GM18517 (cell line): ENCODE results near the gene PTGDR.
A peak's percentile ranks its signal among the peaks of the same experiment; 100 is the strongest.

Experiments used
- ATAC-seq: cut with Tn5 transposase; IDR thresholded peaks from one replicate; pipeline ENCODE4 v1.9.1; 2021; ENCODE audit warnings: mild to moderate bottlenecking, moderate library complexity; ENCODE audit not compliant: unreplicated experiment

The PTGDR gene, protein sequence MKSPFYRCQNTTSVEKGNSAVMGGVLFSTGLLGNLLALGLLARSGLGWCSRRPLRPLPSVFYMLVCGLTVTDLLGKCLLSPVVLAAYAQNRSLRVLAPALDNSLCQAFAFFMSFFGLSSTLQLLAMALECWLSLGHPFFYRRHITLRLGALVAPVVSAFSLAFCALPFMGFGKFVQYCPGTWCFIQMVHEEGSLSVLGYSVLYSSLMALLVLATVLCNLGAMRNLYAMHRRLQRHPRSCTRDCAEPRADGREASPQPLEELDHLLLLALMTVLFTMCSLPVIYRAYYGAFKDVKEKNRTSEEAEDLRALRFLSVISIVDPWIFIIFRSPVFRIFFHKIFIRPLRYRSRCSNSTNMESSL

DNA sequence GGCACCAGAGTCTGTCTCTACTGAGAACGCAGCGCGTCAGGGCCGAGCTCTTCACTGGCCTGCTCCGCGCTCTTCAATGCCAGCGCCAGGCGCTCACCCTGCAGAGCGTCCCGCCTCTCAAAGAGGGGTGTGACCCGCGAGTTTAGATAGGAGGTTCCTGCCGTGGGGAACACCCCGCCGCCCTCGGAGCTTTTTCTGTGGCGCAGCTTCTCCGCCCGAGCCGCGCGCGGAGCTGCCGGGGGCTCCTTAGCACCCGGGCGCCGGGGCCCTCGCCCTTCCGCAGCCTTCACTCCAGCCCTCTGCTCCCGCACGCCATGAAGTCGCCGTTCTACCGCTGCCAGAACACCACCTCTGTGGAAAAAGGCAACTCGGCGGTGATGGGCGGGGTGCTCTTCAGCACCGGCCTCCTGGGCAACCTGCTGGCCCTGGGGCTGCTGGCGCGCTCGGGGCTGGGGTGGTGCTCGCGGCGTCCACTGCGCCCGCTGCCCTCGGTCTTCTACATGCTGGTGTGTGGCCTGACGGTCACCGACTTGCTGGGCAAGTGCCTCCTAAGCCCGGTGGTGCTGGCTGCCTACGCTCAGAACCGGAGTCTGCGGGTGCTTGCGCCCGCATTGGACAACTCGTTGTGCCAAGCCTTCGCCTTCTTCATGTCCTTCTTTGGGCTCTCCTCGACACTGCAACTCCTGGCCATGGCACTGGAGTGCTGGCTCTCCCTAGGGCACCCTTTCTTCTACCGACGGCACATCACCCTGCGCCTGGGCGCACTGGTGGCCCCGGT lies at the start of gene PTGDR:
PTGDR (plus strand) TSS at position 198 of the 778 bp plus-strand sequence; CDS start at position 315, 117 bp downstream.
- no peak for ATAC-seq

DNA sequence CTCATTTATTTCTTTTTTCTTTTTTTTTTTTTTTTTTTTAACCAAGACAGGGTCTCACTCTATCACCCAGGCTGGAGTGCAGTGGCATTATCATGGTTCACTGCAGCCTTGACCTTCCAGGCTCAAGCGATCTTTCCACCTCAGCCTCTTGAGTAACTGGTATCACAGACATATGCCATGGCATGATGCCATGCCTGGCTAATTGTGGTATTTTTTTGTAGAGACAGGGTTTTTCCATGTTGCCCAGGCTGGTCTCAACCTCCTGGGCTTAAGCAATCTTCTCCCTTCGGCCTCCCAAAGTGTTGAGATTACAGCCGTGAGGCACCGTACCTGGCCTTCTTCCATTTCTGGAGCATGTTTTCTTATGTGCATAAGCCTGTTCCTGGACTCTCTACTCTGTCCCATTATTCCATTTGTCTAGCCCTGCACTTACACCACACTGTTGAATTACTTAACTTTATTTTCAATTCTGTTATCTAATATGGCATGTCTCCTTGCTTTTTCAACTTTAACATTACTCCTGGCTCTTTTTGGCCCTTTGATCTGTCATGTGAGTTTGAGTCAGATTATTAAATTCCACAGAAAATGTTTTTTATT lies 47.9 kb upstream of the PTGDR start:
- no peak for ATAC-seq

- no peak for ATAC-seq
Observed at GRCh38 chr14:52220924-52221811, 46.3 kb upstream of the PTGDR start.

DNA sequence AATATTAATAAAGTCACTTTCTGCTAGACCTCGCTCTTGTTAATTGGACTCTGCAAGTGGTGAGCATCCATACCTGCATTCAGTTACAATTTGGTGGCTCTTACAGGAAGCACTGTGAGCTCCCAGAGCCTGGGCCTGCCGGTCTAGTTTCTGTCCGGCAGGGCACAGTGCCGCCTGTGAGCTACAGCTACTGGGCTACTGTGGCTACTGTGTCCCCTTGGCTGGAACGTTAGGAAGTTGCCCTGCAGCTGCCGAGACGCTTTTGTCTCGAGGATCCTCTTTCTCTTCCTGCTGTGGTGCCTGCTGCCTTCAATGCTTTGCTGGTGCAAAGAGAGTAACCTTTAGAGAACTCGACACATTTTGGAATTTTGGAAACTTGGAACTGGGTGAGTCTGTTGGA lies 44.6 kb upstream of the PTGDR start:
- no peak for ATAC-seq

DNA sequence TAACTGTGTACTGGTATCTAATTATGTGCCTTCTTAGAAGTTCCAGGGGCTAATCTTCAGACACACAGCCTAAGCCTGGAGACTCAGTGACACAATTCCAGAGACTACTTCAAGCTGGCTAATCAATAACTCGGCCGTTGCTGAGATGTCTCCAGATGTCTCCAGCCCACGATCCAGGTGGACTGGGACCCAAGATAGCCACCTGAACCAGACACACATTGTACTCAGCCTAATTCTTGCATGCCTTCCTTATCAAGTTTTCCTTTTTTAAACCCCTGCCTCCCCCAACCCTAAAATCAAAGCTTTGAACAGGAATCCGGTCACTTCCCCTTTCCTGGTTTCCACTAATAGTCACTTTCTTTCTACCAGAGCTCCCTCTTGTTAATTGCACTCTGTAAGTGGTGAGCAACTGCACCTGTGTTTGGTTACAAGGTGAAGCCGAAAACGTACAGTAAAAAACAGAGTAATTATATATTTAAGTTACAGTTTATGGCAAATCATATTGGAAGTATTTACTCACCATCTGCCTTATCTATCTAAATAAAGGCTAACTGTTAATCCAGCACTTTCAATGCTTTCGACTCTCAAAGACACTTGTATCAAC lies 39.8 kb upstream of the PTGDR start:
- ATAC-seq = no peak

DNA sequence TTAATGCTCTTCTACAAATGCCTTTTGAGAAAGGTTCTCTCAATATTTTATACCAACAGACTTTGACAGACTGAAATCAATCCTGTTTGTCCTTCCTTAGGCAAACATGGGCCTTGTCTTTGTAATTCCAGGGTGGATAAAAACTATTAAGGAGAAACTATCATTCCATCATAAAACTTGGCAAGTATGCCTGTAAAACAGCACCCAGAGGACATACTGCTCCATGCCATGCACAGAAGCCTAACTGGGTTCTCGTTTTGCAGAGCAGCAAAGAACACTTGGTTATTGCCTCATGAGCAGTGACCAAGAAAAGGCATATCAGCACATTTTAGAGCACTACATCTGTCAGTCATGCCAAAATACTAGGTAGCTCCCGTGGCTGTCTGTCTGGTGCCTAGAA lies 33.8 kb upstream of the PTGDR start:
- ATAC-seq = no peak

DNA sequence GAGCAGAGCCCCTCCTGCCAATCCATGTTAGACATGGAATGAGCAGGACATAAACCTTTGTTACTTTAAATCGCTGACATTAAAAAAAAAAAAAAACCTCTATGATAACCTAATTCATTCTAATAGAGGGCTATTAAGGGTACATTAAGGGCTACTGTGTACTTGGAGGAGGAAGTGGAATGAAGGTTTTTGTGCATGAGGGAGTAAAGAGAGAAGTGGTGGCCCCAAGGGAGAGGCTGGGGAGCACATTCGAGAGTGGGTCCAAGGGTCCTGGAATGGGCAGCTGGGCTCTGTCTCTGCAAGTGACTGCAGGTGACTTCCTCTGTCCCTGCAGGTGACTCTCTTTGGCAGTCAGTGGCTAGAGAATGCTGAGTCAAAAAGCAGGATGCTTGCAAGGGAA lies 32.1 kb upstream of the PTGDR start:
- ATAC-seq = no peak

DNA sequence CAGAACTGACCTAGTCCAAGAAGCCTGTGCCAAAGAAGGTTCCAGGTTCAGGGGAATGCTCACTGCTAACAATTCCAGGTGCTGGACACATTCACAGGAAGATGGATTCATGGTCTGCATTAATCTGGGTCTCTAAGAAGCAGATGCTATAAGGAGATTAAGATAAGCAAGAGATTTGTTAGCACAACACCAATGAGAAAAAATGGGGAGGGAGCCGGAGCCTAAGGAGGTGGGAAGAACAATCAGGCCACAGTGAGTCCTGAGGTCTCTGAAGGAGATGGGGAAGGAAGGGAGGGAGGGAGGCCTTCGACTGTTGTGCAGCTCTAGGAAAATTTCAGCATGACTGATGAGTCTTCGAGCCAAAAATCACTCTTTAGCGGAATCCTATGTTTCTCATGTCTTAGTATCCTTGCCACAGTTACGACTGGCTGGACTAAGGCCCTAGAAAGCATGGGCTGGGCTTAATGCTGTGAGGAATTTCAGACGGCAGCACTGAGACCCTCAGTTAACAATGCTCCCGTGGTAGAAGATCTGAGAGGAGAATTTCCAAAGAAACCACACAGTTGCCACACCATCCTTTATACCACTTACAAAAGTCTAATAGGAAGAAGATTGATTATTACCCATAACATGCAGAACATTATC lies 31.5 kb upstream of the PTGDR start:
- ATAC-seq = no peak

DNA sequence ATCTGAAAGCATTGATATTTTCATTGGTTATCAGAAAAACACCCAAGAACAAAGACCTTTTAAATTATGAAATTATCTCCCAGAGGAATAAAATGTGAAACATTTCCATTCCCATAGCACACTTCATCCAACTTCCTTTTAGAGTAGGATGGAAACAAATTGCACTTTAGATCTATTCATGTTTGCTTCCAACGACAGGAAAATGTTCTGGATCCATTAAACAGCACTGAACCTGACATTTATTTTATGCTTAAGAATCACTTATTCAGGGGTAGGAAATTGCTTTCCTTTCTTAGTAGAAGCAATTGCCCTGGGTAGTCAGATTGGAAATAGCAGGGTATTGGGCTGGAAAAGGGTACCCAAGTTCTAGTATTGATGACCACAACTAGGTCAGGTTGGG lies 28.8 kb upstream of the PTGDR start:
- ATAC-seq = no peak

DNA sequence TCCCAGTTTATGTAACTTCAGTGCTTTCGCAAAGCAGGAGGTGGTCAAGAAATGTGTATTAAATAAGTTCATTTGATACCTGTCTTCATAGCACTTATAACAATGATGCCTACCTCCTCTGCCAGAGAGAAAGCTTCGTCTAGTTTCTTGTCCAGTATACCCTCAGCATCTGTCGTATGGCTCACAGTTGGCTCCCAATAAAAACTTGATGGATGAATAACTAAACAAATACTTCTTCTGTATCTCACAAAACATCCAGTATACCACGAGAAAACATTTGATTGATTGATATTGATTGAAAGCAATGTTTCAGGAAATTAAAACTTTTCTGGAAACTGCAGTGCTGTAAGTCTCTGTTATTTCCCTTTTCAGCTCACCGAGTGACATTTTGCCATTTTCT lies 26.9 kb upstream of the PTGDR start:
- no peak for ATAC-seq

DNA sequence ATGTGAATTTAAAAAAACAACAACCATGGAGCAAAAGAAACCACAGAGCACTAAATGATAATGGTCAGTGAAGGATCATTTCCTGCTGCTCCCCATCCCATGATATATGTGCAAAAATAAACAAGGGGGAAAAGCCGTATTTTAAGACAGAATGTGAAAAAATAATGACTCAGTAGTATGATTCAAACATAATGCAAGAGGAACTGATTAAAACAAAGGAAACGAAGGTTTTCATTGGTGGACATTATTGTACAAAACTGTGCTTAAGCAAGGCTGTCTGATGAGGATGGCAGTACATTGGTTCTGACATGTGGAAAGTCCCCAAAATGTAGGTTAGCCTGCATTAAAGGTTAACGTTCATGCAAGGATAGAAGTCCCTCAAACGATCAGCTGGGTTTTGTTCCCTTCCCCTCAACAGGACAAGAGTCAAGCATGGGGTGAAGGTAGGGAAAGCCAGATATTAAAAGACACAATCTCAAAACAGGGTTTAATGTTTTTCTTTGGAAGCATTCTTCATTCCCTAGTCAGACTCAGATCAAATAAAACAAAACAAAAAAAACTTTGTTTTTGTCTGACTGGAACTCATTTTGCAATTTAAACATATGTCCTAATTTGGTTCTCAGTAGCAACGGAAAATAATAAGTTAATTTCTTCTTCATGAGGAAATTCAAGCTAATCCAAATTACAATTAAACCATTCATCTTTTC lies 26.3 kb upstream of the PTGDR start:
- ATAC-seq = no peak

GRCh38 chr14:52244328-52244727 lies 23.2 kb upstream of the PTGDR start:
- ATAC-seq = no peak

- ATAC-seq = peak; percentile 57
Observed at GRCh38 chr14:52244997-52245396, 22.5 kb upstream of the PTGDR start.

- ATAC-seq = no peak
Observed at GRCh38 chr14:52248057-52248456, 19.4 kb upstream of the PTGDR start.

- no peak for ATAC-seq
Observed at GRCh38 chr14:52251724-52252123, 15.8 kb upstream of the PTGDR start.

DNA sequence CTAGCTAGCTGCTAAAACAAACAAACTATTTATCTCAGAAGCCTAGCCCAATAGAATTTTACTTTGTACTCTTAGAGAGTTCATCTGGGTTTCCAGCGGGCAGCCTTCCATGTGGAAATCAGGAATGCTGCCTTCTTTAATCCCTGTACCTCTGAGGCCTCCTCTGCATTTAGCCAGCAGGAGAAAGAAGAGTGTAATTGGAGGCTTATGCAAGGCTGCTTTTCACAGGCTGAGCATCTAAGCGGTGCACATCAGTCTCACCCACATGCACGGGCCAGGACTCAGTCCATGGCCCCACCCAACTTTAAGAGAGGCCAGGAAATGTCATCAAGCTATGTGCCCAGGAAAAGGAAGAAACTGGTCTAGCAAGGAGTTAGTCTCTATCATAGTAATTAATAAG lies 14.0 kb upstream of the PTGDR start:
- no peak for ATAC-seq

DNA sequence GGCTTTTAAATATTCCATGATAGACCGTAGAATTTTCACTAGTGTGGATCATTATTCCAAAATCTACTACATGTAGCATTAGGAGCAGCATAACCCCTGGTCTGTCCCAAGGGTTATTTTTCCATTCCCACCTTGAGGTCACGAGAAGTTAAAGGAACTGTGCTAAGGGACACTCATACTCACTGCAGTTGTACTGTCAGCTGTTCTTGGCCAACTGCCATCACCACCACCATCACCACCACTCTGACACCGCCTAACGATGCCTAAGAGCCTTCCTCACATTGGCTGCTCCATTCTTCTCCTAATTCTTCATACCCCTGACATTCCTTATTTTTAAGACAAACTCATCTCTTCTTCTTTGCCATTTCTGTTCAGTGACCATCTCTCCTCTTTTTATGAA lies 13.4 kb upstream of the PTGDR start:
- ATAC-seq = no peak

- no peak for ATAC-seq
Observed at GRCh38 chr14:52258783-52259182, 8.7 kb upstream of the PTGDR start.

DNA sequence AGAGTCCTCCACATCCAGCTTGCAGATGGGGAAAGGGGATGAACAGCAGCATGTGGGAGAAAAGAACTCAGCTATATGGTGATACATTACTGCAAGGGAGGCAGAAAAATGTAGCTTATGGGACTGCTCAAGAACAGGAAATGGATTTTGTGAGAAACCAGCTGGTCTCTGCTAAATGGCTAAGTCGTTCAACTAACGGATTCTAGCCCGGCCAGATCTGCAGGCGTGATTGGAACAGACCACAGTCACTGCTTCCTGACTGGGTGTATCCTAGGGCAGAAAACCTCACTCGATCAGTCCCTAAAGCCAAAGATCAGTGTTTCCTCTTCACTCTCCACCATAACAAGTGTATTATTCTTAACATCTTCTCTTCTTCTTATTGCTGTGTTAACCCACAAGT lies 8.1 kb upstream of the PTGDR start:
- ATAC-seq = no peak
